HG02943 (cell line): ENCODE results near the gene KLK13.

Experiments
- ATAC-seq: cut with Tn5 transposase; IDR thresholded peaks from one replicate; pipeline ENCODE4 v1.9.1; 2021; ENCODE audit warnings: mild to moderate bottlenecking, low read depth, moderate library complexity; ENCODE audit not compliant: unreplicated experiment

Gene KLK13

GRCh38 chr19:51093101-51093500 lies 28.2 kb upstream of the KLK13 start:
- no peak for ATAC-seq

- ATAC-seq = no peak
Observed at GRCh38 chr19:51091895-51092873, 27.3 kb upstream of the KLK13 start.

GRCh38 chr19:51091126-51091525 lies 26.2 kb upstream of the KLK13 start:
- no peak for ATAC-seq

GRCh38 chr19:51090471-51090870 lies 25.6 kb upstream of the KLK13 start:
- ATAC-seq = no peak

GRCh38 chr19:51089786-51090185 lies 24.9 kb upstream of the KLK13 start:
- ATAC-seq = no peak

GRCh38 chr19:51086153-51086850 lies 21.4 kb upstream of the KLK13 start:
- ATAC-seq = no peak

- ATAC-seq = no peak
Observed at GRCh38 chr19:51084505-51084904, 19.6 kb upstream of the KLK13 start.

- ATAC-seq = no peak
Observed at GRCh38 chr19:51083783-51084182, 18.9 kb upstream of the KLK13 start.

- ATAC-seq = no peak
Observed at GRCh38 chr19:51083181-51083580, 18.3 kb upstream of the KLK13 start.

GRCh38 chr19:51082611-51083010 lies 17.7 kb upstream of the KLK13 start, which contains the start of gene KLK14:
Gene KLK14, minus strand, starts transcription at chr19:51082887. Its CDS starts 273 bp downstream, at chr19:51082614.
- ATAC-seq = no peak

GRCh38 chr19:51081476-51081875 lies 16.6 kb upstream of the KLK13 start:
- no peak for ATAC-seq

GRCh38 chr19:51079481-51080110 lies 14.7 kb upstream of the KLK13 start:
- no peak for ATAC-seq

GRCh38 chr19:51078731-51079130 lies 13.8 kb upstream of the KLK13 start:
- ATAC-seq = no peak

GRCh38 chr19:51078104-51078503 lies 13.2 kb upstream of the KLK13 start:
- ATAC-seq = no peak

GRCh38 chr19:51076631-51077213 lies 11.8 kb upstream of the KLK13 start:
- ATAC-seq = no peak

- ATAC-seq = no peak
Observed at GRCh38 chr19:51075998-51076397, 11.1 kb upstream of the KLK13 start.

GRCh38 chr19:51071095-51071405 lies 6.2 kb upstream of the KLK13 start:
- ATAC-seq = no peak

GRCh38 chr19:51070334-51071094 lies 5.6 kb upstream of the KLK13 start:
- ATAC-seq = no peak

- no peak for ATAC-seq
Observed at GRCh38 chr19:51066393-51067186, 1.7 kb upstream of the KLK13 start.
